ENCODE data around the gene SIN3B. TPM values are rescaled to one million over a fixed set of nuclear protein-coding genes. Genes with fewer than 3 reads are reported as not detected.

The SIN3B gene
- total and polyA plus RNA-seq, 9 of the 15 experiments (the other 6 are each of a cell fraction or from before 2014, with no cell fraction given): 0.51 to 34.2 (median 14.3) TPM

DNA sequence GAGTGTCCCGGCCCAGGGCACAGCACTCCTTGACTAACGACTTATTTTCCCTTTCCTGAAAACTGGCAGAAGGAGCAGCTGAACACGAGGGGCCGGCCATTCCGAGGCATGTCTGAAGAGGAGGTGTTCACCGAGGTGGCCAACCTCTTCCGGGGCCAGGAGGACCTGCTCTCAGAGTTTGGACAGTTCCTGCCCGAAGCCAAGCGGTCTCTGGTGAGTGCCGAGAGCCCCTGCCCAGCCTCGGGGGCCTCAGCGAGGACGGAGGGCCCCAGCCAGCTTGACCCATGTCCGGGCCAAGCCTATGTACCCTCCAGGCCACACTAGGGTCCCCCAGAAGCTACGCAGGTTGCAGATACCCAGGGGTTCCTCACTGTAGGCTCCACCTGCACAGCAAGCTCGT, 17.7 kb downstream of the SIN3B start (continued):
- TF ChIP-seq, protein P1, sequence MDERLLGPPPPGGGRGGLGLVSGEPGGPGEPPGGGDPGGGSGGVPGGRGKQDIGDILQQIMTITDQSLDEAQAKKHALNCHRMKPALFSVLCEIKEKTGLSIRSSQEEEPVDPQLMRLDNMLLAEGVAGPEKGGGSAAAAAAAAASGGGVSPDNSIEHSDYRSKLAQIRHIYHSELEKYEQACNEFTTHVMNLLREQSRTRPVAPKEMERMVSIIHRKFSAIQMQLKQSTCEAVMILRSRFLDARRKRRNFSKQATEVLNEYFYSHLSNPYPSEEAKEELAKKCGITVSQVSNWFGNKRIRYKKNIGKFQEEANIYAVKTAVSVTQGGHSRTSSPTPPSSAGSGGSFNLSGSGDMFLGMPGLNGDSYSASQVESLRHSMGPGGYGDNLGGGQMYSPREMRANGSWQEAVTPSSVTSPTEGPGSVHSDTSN (CRISPR knock-in tag; IDR thresholded peaks at IDR 0.05; ENCODE audit: low read depth): no peak
- TF ChIP-seq, protein P1 (tag; conservative IDR thresholded peaks at IDR 0.05; ENCODE audit: low read depth): no peak
- TF ChIP-seq, protein P2, sequence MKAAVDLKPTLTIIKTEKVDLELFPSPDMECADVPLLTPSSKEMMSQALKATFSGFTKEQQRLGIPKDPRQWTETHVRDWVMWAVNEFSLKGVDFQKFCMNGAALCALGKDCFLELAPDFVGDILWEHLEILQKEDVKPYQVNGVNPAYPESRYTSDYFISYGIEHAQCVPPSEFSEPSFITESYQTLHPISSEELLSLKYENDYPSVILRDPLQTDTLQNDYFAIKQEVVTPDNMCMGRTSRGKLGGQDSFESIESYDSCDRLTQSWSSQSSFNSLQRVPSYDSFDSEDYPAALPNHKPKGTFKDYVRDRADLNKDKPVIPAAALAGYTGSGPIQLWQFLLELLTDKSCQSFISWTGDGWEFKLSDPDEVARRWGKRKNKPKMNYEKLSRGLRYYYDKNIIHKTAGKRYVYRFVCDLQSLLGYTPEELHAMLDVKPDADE (conservative IDR thresholded peaks at IDR 0.05; ENCODE audit: control insufficient read depth, low read depth, low read length): no peak
- no peak for TF ChIP-seq POLR2AphosphoS2 (IDR thresholded peaks at IDR 0.05; ENCODE audit: low read length)

DNA sequence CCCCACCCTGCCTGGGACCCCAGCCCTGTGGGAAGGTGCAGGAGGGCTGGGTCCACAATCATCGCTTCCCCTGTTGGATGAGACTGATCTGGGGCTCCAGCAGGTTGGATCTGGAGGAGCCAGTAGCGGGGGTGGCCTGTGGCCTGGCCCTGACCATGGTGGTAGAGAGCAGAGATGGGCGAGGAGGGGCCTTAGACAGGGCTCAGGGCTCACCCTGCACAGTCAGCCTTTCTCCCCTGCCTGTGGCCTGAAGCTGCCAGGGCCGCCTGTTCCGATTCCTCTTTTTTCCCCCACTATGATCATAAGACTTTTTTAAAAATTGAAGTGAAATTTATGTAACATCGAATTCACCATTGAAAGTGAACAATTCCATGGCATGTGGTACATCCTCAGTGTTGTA, 18.2 kb downstream of the SIN3B start:
- Histone ChIP-seq H3K4me1 (replicated peaks in 1 of 2; ENCODE audit: control insufficient read depth in 2 of 2, insufficient read depth in 2 of 2, low read length in 2 of 2) (peaks cover 0 to 6% of the 10 kb centered on the region in 2 experiments; a peak in 1 of 5 replicates), H2AFZ (ENCODE audit: low read depth, low read length) (no peak overlapping the region), H3K9me1 (ENCODE audit: control insufficient read depth, insufficient read depth, low read length) (peaks cover 7% of the 10 kb centered on the region), H3K36me3 (ENCODE audit: control insufficient read depth, insufficient read depth, low read length) (peaks cover 96% of the 10 kb centered on the region), H3K27ac (ENCODE audit: extremely low read depth, low read depth, low read length) (no peak overlapping the region), H3K4me3 (no peak overlapping the region), H3K4me2 (ENCODE audit: insufficient read depth, low read length) (no peak overlapping the region), H3K9me3 (replicated peaks; ENCODE audit: control insufficient read depth, insufficient read depth, low read depth, low read length) (no peaks in the 10 kb centered on the region), H3K27me3 (ENCODE audit: control insufficient read depth in 2 of 2, insufficient read depth in 2 of 2, low read length in 2 of 2) (no peaks in the 10 kb centered on the region), H4K20me1 (replicated peaks; ENCODE audit: control insufficient read depth, insufficient read depth, low read length) (no peaks in the 10 kb centered on the region), H3K9ac (ENCODE audit: insufficient read depth in 1 of 2, low read depth in 2 of 2, low read length in 2 of 2) (no peak overlapping the region), H3K79me2 (ENCODE audit: control insufficient read depth, insufficient read depth, low read length) (no peaks in the 10 kb centered on the region; the same call in 2 of the 3 replicates)
- POLR2A ChIA-PET: no interaction called here
- in situ Hi-C loops (cut with MboI): no loop called here
- FAIRE-seq: no peak
- CTCF ChIA-PET (ENCODE audit: low intra/inter-chr PET ratio): no interaction called here
- no TSS peak for BruUV-seq (replicated peaks)
- no peak for TF ChIP-seq POLR2AphosphoS5 (IDR thresholded peaks at IDR 0.05; ENCODE audit: control insufficient read depth, insufficient read depth, low read depth, low read length)
- ATAC-seq: no peak
- intact Hi-C loops (cut with micrococcal nuclease): no loop called here
- DNase-seq (ENCODE audit: extremely low read depth in 1 of 4, low spot score in 3 of 4): no peak
- WGBS (ENCODE audit: insufficient coverage, low coverage, missing lambda C conversion rate): 92% methylated on average over 3 of the region's 6 CpGs
